ENCODE results near the gene ZCCHC24.

Gene ZCCHC24

GRCh38 chr10:79483948-79484347, 38.5 kb upstream of the ZCCHC24 start:
- Histone ChIP-seq H3K36me3 (ENCODE audit: control insufficient read depth, insufficient read depth, low read length) (no peaks in the 10 kb centered on the region), H3K4me1 (ENCODE audit: control insufficient read depth, insufficient read depth, low read length) (peaks cover 6% of the 10 kb centered on the region), H3K27me3 (ENCODE audit: control insufficient read depth, insufficient read depth, low read length) (no peaks in the 10 kb centered on the region), H3K27ac (ENCODE audit: low read depth, low read length) (no peak overlapping the region), H3K9me3 (ENCODE audit: control insufficient read depth, insufficient read depth, low read length) (no peaks in the 10 kb centered on the region), H3K9ac (ENCODE audit: low read depth, low read length) (no peak overlapping the region), H3K4me3 (ENCODE audit: low read depth, low read length) (no peak overlapping the region)

GRCh38 chr10:79483299-79483698, 37.9 kb upstream of the ZCCHC24 start:
- H3K9me3 ChIP-seq (ENCODE audit: control insufficient read depth, insufficient read depth, low read length), result no peaks in the 10 kb centered on the region
- no peak overlapping the region for H3K27ac ChIP-seq (ENCODE audit: low read depth, low read length)
- no peaks in the 10 kb centered on the region for H3K36me3 ChIP-seq (ENCODE audit: control insufficient read depth, insufficient read depth, low read length)
- no peak overlapping the region for H3K9ac ChIP-seq (ENCODE audit: low read depth, low read length)
- no peaks in the 10 kb centered on the region for H3K27me3 ChIP-seq (ENCODE audit: control insufficient read depth, insufficient read depth, low read length)
- H3K4me3 ChIP-seq (ENCODE audit: low read depth, low read length), result no peak overlapping the region
- H3K4me1 ChIP-seq (ENCODE audit: control insufficient read depth, insufficient read depth, low read length), result peaks cover 6% of the 10 kb centered on the region

- Histone ChIP-seq H3K4me3 (ENCODE audit: low read depth, low read length) (no peak overlapping the region), H3K9ac (ENCODE audit: low read depth, low read length) (no peak overlapping the region), H3K27me3 (ENCODE audit: control insufficient read depth, insufficient read depth, low read length) (no peaks in the 10 kb centered on the region), H3K9me3 (ENCODE audit: control insufficient read depth, insufficient read depth, low read length) (no peaks in the 10 kb centered on the region), H3K27ac (ENCODE audit: low read depth, low read length) (no peak overlapping the region), H3K36me3 (ENCODE audit: control insufficient read depth, insufficient read depth, low read length) (no peaks in the 10 kb centered on the region), H3K4me1 (ENCODE audit: control insufficient read depth, insufficient read depth, low read length) (peaks cover under 1% of the 10 kb centered on the region; the same call in 1 of the 2 replicates)
Measured at GRCh38 chr10:79482741-79483140, 37.3 kb upstream of the ZCCHC24 start.

GRCh38 chr10:79482304-79482703, 36.9 kb upstream of the ZCCHC24 start:
- no peaks in the 10 kb centered on the region for H3K4me1 ChIP-seq (ENCODE audit: control insufficient read depth, insufficient read depth, low read length)
- H3K9ac ChIP-seq (ENCODE audit: low read depth, low read length), result no peak overlapping the region
- H3K27me3 ChIP-seq (ENCODE audit: control insufficient read depth, insufficient read depth, low read length), result no peaks in the 10 kb centered on the region
- no peaks in the 10 kb centered on the region for H3K36me3 ChIP-seq (ENCODE audit: control insufficient read depth, insufficient read depth, low read length)
- H3K27ac ChIP-seq (ENCODE audit: low read depth, low read length), result no peak overlapping the region
- no peaks in the 10 kb centered on the region for H3K9me3 ChIP-seq (ENCODE audit: control insufficient read depth, insufficient read depth, low read length)
- no peak overlapping the region for H3K4me3 ChIP-seq (ENCODE audit: low read depth, low read length)

GRCh38 chr10:79479283-79479909, 34.0 kb upstream of the ZCCHC24 start:
- H3K9ac ChIP-seq (ENCODE audit: low read depth, low read length), result no peak overlapping the region
- H3K27ac ChIP-seq (ENCODE audit: low read depth, low read length), result no peak overlapping the region
- H3K9me3 ChIP-seq (ENCODE audit: control insufficient read depth, insufficient read depth, low read length), result no peaks in the 10 kb centered on the region
- no peaks in the 10 kb centered on the region for H3K36me3 ChIP-seq (ENCODE audit: control insufficient read depth, insufficient read depth, low read length)
- no peaks in the 10 kb centered on the region for H3K4me1 ChIP-seq (ENCODE audit: control insufficient read depth, insufficient read depth, low read length)
- no peaks in the 10 kb centered on the region for H3K27me3 ChIP-seq (ENCODE audit: control insufficient read depth, insufficient read depth, low read length)
- no peak overlapping the region for H3K4me3 ChIP-seq (ENCODE audit: low read depth, low read length)

- Histone ChIP-seq H3K27ac (ENCODE audit: low read depth, low read length) (no peak overlapping the region), H3K27me3 (ENCODE audit: control insufficient read depth, insufficient read depth, low read length) (no peaks in the 10 kb centered on the region; the same call in 1 of the 2 replicates), H3K9ac (ENCODE audit: low read depth, low read length) (no peak overlapping the region), H3K36me3 (ENCODE audit: control insufficient read depth, insufficient read depth, low read length) (no peaks in the 10 kb centered on the region), H3K9me3 (ENCODE audit: control insufficient read depth, insufficient read depth, low read length) (no peaks in the 10 kb centered on the region), H3K4me1 (ENCODE audit: control insufficient read depth, insufficient read depth, low read length) (no peaks in the 10 kb centered on the region), H3K4me3 (ENCODE audit: low read depth, low read length) (no peak overlapping the region)
Measured at GRCh38 chr10:79477456-79477855, 32.0 kb upstream of the ZCCHC24 start.

- Histone ChIP-seq H3K36me3 (ENCODE audit: control insufficient read depth, insufficient read depth, low read length) (no peaks in the 10 kb centered on the region), H3K4me3 (ENCODE audit: low read depth, low read length) (no peak overlapping the region), H3K9me3 (ENCODE audit: control insufficient read depth, insufficient read depth, low read length) (no peaks in the 10 kb centered on the region), H3K27me3 (ENCODE audit: control insufficient read depth, insufficient read depth, low read length) (no peaks in the 10 kb centered on the region; the same call in 1 of the 2 replicates), H3K9ac (ENCODE audit: low read depth, low read length) (no peak overlapping the region), H3K27ac (ENCODE audit: low read depth, low read length) (no peak overlapping the region), H3K4me1 (ENCODE audit: control insufficient read depth, insufficient read depth, low read length) (no peaks in the 10 kb centered on the region)
Measured at GRCh38 chr10:79476645-79477044, 31.2 kb upstream of the ZCCHC24 start.

- Histone ChIP-seq H3K4me3 (ENCODE audit: low read depth, low read length) (no peak overlapping the region), H3K27ac (ENCODE audit: low read depth, low read length) (no peak overlapping the region), H3K27me3 (ENCODE audit: control insufficient read depth, insufficient read depth, low read length) (no peaks in the 10 kb centered on the region; the same call in 1 of the 2 replicates), H3K4me1 (ENCODE audit: control insufficient read depth, insufficient read depth, low read length) (no peaks in the 10 kb centered on the region), H3K9ac (ENCODE audit: low read depth, low read length) (no peak overlapping the region), H3K9me3 (ENCODE audit: control insufficient read depth, insufficient read depth, low read length) (no peaks in the 10 kb centered on the region), H3K36me3 (ENCODE audit: control insufficient read depth, insufficient read depth, low read length) (no peaks in the 10 kb centered on the region)
Measured at GRCh38 chr10:79475877-79476276, 30.5 kb upstream of the ZCCHC24 start.

- Histone ChIP-seq H3K27ac (ENCODE audit: low read depth, low read length) (no peak overlapping the region), H3K9me3 (ENCODE audit: control insufficient read depth, insufficient read depth, low read length) (no peaks in the 10 kb centered on the region), H3K36me3 (ENCODE audit: control insufficient read depth, insufficient read depth, low read length) (no peaks in the 10 kb centered on the region), H3K4me1 (ENCODE audit: control insufficient read depth, insufficient read depth, low read length) (no peaks in the 10 kb centered on the region), H3K9ac (ENCODE audit: low read depth, low read length) (no peak overlapping the region), H3K4me3 (ENCODE audit: low read depth, low read length) (no peak overlapping the region), H3K27me3 (ENCODE audit: control insufficient read depth, insufficient read depth, low read length) (no peaks in the 10 kb centered on the region; the same call in 1 of the 2 replicates)
Measured at GRCh38 chr10:79475119-79475653, 29.8 kb upstream of the ZCCHC24 start.

GRCh38 chr10:79473496-79474095, 28.2 kb upstream of the ZCCHC24 start:
- Histone ChIP-seq H3K4me1 (ENCODE audit: control insufficient read depth, insufficient read depth, low read length) (no peaks in the 10 kb centered on the region), H3K9me3 (ENCODE audit: control insufficient read depth, insufficient read depth, low read length) (no peaks in the 10 kb centered on the region), H3K4me3 (ENCODE audit: low read depth, low read length) (no peak overlapping the region), H3K9ac (ENCODE audit: low read depth, low read length) (no peak overlapping the region), H3K36me3 (ENCODE audit: control insufficient read depth, insufficient read depth, low read length) (no peaks in the 10 kb centered on the region), H3K27me3 (ENCODE audit: control insufficient read depth, insufficient read depth, low read length) (no peaks in the 10 kb centered on the region; the same call in 1 of the 2 replicates), H3K27ac (ENCODE audit: low read depth, low read length) (no peak overlapping the region)

- H3K4me1 ChIP-seq (ENCODE audit: control insufficient read depth, insufficient read depth, low read length), result no peaks in the 10 kb centered on the region
- no peaks in the 10 kb centered on the region for H3K9me3 ChIP-seq (ENCODE audit: control insufficient read depth, insufficient read depth, low read length)
- H3K27me3 ChIP-seq (ENCODE audit: control insufficient read depth, insufficient read depth, low read length), result no peaks in the 10 kb centered on the region; the same call in 1 of the 2 replicates
- no peaks in the 10 kb centered on the region for H3K36me3 ChIP-seq (ENCODE audit: control insufficient read depth, insufficient read depth, low read length)
- H3K27ac ChIP-seq (ENCODE audit: low read depth, low read length), result no peak overlapping the region
- H3K4me3 ChIP-seq (ENCODE audit: low read depth, low read length), result no peak overlapping the region
- H3K9ac ChIP-seq (ENCODE audit: low read depth, low read length), result no peak overlapping the region
Measured at GRCh38 chr10:79472951-79473350, 27.5 kb upstream of the ZCCHC24 start.

Measured in HUES48 (cell line).